Calu3 (cell line): ENCODE measurements around the gene OR2V2. TPM values are rescaled to one million over a fixed set of nuclear protein-coding genes. Genes with fewer than 3 reads are reported as not detected.

Experiments used
- BruUV-seq: library from RNA; stranded (reverse); fragments of 400-500 nt; replicated peaks from 2 replicates; lab custom pipeline; 2021; lab: Mats Ljungman, UMichigan
- CTCF ChIA-PET: fragments of 300-600 bp; sonication (Branson Sonifier 250); formaldehyde crosslinking; loops from one replicate; lab custom pipeline; 2022; ENCODE audit warnings: antibody characterized with exemption; lab: Charles Lee
- DNase-seq: peaks from one replicate; pipeline ENCODE4 v3.0.0; 2022
- H3K27ac Mint-ChIP-seq: one replicate; pipeline ENCODE4 v1.8.0; 2022; ENCODE audit warnings: mixed read lengths; ENCODE audit not compliant: unreplicated experiment
- H3K27me3 Mint-ChIP-seq: one replicate; pipeline ENCODE4 v1.8.0; 2022; ENCODE audit warnings: mixed read lengths; ENCODE audit not compliant: unreplicated experiment
- H3K36me3 Mint-ChIP-seq: one replicate; pipeline ENCODE4 v1.8.0; 2022; ENCODE audit warnings: mild to moderate bottlenecking, moderate library complexity, mixed read lengths; ENCODE audit not compliant: insufficient read depth, unreplicated experiment
- H3K4me1 Mint-ChIP-seq: one replicate; pipeline ENCODE4 v1.8.0; 2022; ENCODE audit warnings: mild to moderate bottlenecking, low read depth, mixed read lengths; ENCODE audit not compliant: unreplicated experiment
- H3K4me3 Mint-ChIP-seq: one replicate; pipeline ENCODE4 v1.8.0; 2022; ENCODE audit warnings: mild to moderate bottlenecking, low read depth, moderate library complexity, mixed read lengths; ENCODE audit not compliant: unreplicated experiment
- H3K9me3 Mint-ChIP-seq: one replicate; pipeline ENCODE4 v1.8.0; 2022; ENCODE audit warnings: low read depth, mixed read lengths; ENCODE audit not compliant: unreplicated experiment
- CTCF ChIP-seq: fragments of 200-600 bp; IDR thresholded peaks from one replicate; pipeline ENCODE4 v1.8.0; 2022; ENCODE audit warnings: antibody characterized with exemption; ENCODE audit not compliant: unreplicated experiment
- intact Hi-C: fragments of 100-400 bp; cut with micrococcal nuclease; formaldehyde crosslinking; loops from one replicate; pipeline ENCODE4 v1.10.0; 2022; ENCODE audit not compliant: unreplicated experiment
- total RNA-seq: library from RNA; stranded (reverse); gene quantifications from 2 replicates; pipeline ENCODE4 v1.2.3, GENCODE V29; 2022

The OR2V2 gene
- total RNA-seq, 1 experiment from 2014 or later, result not detected

- no peak for TF ChIP-seq CTCF
- peaks cover 23% of the 10 kb centered on the region for H3K27me3 Mint-ChIP-seq
- BruUV-seq, result no TSS peak
- H3K36me3 Mint-ChIP-seq, result peaks cover 27% of the 10 kb centered on the region
- DNase-seq, result no peak
- no peak overlapping the region for H3K27ac Mint-ChIP-seq
- H3K4me1 Mint-ChIP-seq, result peaks cover 35% of the 10 kb centered on the region
- no peak overlapping the region for H3K4me3 Mint-ChIP-seq
- H3K9me3 Mint-ChIP-seq, result no peaks in the 10 kb centered on the region
- CTCF ChIA-PET, result interaction anchor here (0.5 kb wide), 1 partner anchor 32 kb away, joined by 3 read pairs; no protein-coding TSS in a partner anchor
- intact Hi-C loops, result no loop called here
Observed at GRCh38 chr5:181195249-181195761, 47.9 kb downstream of the OR2V2 start.

- intact Hi-C loops, result no loop called here
- Mint-ChIP-seq H3K9me3 (no peaks in the 10 kb centered on the region), H3K36me3 (peaks cover 5% of the 10 kb centered on the region), H3K27me3 (peaks cover 33% of the 10 kb centered on the region), H3K4me1 (peaks cover 19% of the 10 kb centered on the region), H3K4me3 (no peak overlapping the region), H3K27ac (peak overlapping the region; percentile 3)
- TF ChIP-seq CTCF, result no peak
- CTCF ChIA-PET, result no interaction called here
- no TSS peak for BruUV-seq
- DNase-seq, result no peak
Observed at GRCh38 chr5:181197326-181197951, 50.1 kb downstream of the OR2V2 start.

GRCh38 chr5:181198106-181198685, 50.8 kb downstream of the OR2V2 start:
- Mint-ChIP-seq H3K36me3 (peaks cover under 1% of the 10 kb centered on the region), H3K27me3 (peaks cover 37% of the 10 kb centered on the region), H3K4me1 (peaks cover 18% of the 10 kb centered on the region), H3K27ac (no peak overlapping the region), H3K4me3 (no peak overlapping the region), H3K9me3 (no peaks in the 10 kb centered on the region)
- no peak for TF ChIP-seq CTCF
- CTCF ChIA-PET, result no interaction called here
- no TSS peak for BruUV-seq
- DNase-seq, result no peak
- intact Hi-C loops, result no loop called here

GRCh38 chr5:181198905-181199519, 51.6 kb downstream of the OR2V2 start:
- intact Hi-C loops, result no loop called here
- no TSS peak for BruUV-seq
- peaks cover 9% of the 10 kb centered on the region for H3K36me3 Mint-ChIP-seq
- no peak for TF ChIP-seq CTCF
- H3K27ac Mint-ChIP-seq, result no peak overlapping the region
- no peak overlapping the region for H3K4me3 Mint-ChIP-seq
- no peak for DNase-seq
- H3K9me3 Mint-ChIP-seq, result no peaks in the 10 kb centered on the region
- peaks cover 25% of the 10 kb centered on the region for H3K4me1 Mint-ChIP-seq
- CTCF ChIA-PET, result interaction anchor here (1.0 kb wide), 1 partner anchor 11 kb away, joined by 4 read pairs; no protein-coding TSS in a partner anchor
- peaks cover 45% of the 10 kb centered on the region for H3K27me3 Mint-ChIP-seq
